Adrenal gland (tissue), 12 donors: ENCODE data around the gene THAP4. TPM values are rescaled to one million over a fixed set of nuclear protein-coding genes. Genes with fewer than 3 reads are reported as not detected.

ENCODE experiments used
- DNase-seq, 7 donors: peaks; one replicate each; pipeline ENCODE4 v3.0.0-alpha.2; 2019 to 2020
- H3K27ac ChIP-seq, 5 donors: fragments of 200-600 bp; sonication (generic) in 4 of 5; 1 replicate in 3 of 5; 2 replicates in 2 of 5; pipeline versions ENCODE4 v1.5.1 to v1.8.0; 2016 to 2020; ENCODE audit warnings: mild to moderate bottlenecking in 1 of 5
- H3K27me3 ChIP-seq: fragments of 200-600 bp; 2 replicates; pipeline ENCODE4 v1.8.0; 2021
- H3K36me3 ChIP-seq, 2 donors: fragments of 200-600 bp; replicated peaks in 1 of 2; 1 replicate in 1 of 2; 2 replicates in 1 of 2; pipeline versions ENCODE4 v1.5.1 to v1.8.0; 2018 to 2022
- H3K4me1 ChIP-seq, 2 donors: fragments of 200-600 bp; replicated peaks in 1 of 2; 1 replicate in 1 of 2; 2 replicates in 1 of 2; pipeline versions ENCODE4 v1.5.1 to v1.8.0; 2018 to 2021
- H3K4me3 ChIP-seq, 4 donors: fragments of 200-600 bp; sonication (generic) in 3 of 4; one replicate each; pipeline ENCODE4 v1.5.1; 2016 to 2018
- H3K9me3 ChIP-seq, 3 donors: fragments of 200-600 bp; sonication (generic) in 1 of 3; replicated peaks in 1 of 3; 1 replicate in 2 of 3; 2 replicates in 1 of 3; pipeline versions ENCODE4 v1.5.1 to v1.8.0; 2016 to 2021
- CTCF ChIP-seq, 6 experiments: fragments of 450-650 bp in 4 of 6; fragments of 200-600 bp in 2 of 6; sonication (generic) in 1 of 6; IDR thresholded peaks; 1 replicate in 5 of 6; 2 replicates in 1 of 6; pipeline versions ENCODE4 v1.5.1 to v1.8.0; 2016 to 2021; ENCODE audit warnings: antibody characterized with exemption in 6 of 6, mild to moderate bottlenecking in 2 of 6, moderate library complexity in 1 of 6
- POLR2A ChIP-seq, 2 donors: fragments of 450-650 bp; IDR thresholded peaks; one replicate each; pipeline ENCODE4 v1.6.1; 2017; ENCODE audit warnings: antibody characterized with exemption in 2 of 2, mild to moderate bottlenecking in 2 of 2, moderate library complexity in 1 of 2
- WGBS, 4 donors: extraction: QIAGEN DNeasy Blood & Tissue Kit in 2 of 4; methylation state at CpG; one replicate each; pipeline versions ENCODE4 v1.1.5 to v1.1.7; 2013 to 2017; 5-methylcytosine and 5-hydroxymethylcytosine counted together
- intact Hi-C, 2 donors: fragments of 100-400 bp; cut with DNase I; formaldehyde crosslinking; loops; one replicate each; pipeline versions ENCODE4 v1.14.1 to v1.15.0; 2022 to 2023
- polyA plus RNA-seq, 3 donors: library from polyadenylated mRNA; stranded (reverse); fragments of 200-250 nt in 2 of 3; fragments of 350-450 nt in 1 of 3; fragmentation: Illumina TruSeq in 1 of 3; extraction: RNeasy Lipid Tissue Mini Kit (QIAGEN cat#74804) in 1 of 3; gene quantifications; one replicate each; pipeline ENCODE4 v1.2.3, GENCODE V29; 2013 to 2014
- total RNA-seq, 9 donors: library from RNA; depleted of rRNA in 4 of 9; stranded (reverse); fragments of >200 nt in 4 of 9; fragments of 120-200 nt in 1 of 9; fragmentation: NEBNext Ultra II Directional in 1 of 9; extraction: Animal tissue kit (Norgen Biotek cat#: 25700) in 1 of 9; gene quantifications; one replicate each; pipeline versions ENCODE4 v1.1.0 to v1.2.4, GENCODE V29; 2013 to 2023
- donor health status: healthy with polysubstance abuse.
- donor health status: Bipolar disorder and iron deficiency.
- donor health status: DM: yes; HTN: yes; CAD: no.
- donor health status: DM: no; HTN: no; CAD: no.
- donor health status: DM: no; HTN: no; CAD: no.
- donor health status: DM: yes; HTN: yes; CAD: no.

THAP4 gene
- total and polyA plus RNA-seq, 12 donors, result 23.9 to 62.9 (median 41.1) TPM

DNA sequence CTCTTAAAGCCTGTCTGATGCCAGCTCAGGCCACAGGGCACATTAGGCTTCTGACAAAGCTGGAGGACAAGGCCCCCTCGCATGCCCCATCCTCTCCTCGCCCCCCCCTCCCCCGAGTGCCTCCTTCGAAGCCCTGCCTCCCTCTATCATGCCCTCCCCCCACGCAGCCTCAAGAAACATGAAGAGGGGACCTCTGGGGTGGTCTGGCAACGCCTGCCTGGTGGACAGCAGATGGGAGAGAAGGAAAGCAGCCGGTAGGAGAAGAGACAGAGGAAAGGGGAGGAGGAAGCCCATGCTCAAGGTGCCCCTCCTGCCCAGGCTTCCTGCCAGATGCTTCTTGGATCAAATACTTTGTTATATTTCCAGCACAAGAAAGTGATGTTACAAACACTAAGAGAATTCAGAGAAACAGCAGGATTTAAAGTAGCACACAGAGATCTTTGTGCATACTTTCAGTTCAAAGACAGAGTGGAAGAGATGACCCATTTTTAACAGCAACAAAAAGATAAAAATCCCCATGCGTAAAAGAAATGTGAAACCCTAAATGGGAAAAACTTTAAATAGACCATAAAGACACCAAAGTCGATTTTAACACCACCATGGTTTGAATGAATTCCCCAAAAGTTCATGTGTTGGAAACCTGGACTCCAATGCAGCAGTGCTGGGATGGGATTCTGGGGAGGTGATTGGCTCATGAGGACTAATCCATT is 59.4 kb downstream of the THAP4 start:
- H3K4me3 ChIP-seq, result no peak overlapping the region
- intact Hi-C loops, result no loop called here
- TF ChIP-seq POLR2A (IDR thresholded peaks at IDR 0.05), result no peak
- no peak for TF ChIP-seq CTCF (IDR thresholded peaks at IDR 0.05)
- 50 to 66% (median 60%) methylated on average over 6 to 9 of the region's 9 CpGs for WGBS, 4 donors
- H3K27me3 ChIP-seq, result no peaks in the 10 kb centered on the region
- no peaks in the 10 kb centered on the region for H3K36me3 ChIP-seq
- no peak for DNase-seq
- no peaks in the 10 kb centered on the region for H3K4me1 ChIP-seq
- H3K27ac ChIP-seq, result no peak overlapping the region
- H3K9me3 ChIP-seq, result no peaks in the 10 kb centered on the region

- Histone ChIP-seq H3K36me3 (no peaks in the 10 kb centered on the region), H3K27ac (no peak overlapping the region), H3K4me3 (no peak overlapping the region), H3K4me1 (no peaks in the 10 kb centered on the region), H3K9me3 (no peaks in the 10 kb centered on the region), H3K27me3 (no peaks in the 10 kb centered on the region)
- no peak for TF ChIP-seq CTCF (IDR thresholded peaks at IDR 0.05)
- no peak for TF ChIP-seq POLR2A (IDR thresholded peaks at IDR 0.05)
- no peak for DNase-seq
- intact Hi-C loops, result no loop called here
- 78 to 92% (median 90%) methylated on average over 9 to 14 of the region's 14 CpGs for WGBS, 4 donors
Observed at GRCh38 chr2:241576293-241576654, 60.7 kb downstream of the THAP4 start.

DNA sequence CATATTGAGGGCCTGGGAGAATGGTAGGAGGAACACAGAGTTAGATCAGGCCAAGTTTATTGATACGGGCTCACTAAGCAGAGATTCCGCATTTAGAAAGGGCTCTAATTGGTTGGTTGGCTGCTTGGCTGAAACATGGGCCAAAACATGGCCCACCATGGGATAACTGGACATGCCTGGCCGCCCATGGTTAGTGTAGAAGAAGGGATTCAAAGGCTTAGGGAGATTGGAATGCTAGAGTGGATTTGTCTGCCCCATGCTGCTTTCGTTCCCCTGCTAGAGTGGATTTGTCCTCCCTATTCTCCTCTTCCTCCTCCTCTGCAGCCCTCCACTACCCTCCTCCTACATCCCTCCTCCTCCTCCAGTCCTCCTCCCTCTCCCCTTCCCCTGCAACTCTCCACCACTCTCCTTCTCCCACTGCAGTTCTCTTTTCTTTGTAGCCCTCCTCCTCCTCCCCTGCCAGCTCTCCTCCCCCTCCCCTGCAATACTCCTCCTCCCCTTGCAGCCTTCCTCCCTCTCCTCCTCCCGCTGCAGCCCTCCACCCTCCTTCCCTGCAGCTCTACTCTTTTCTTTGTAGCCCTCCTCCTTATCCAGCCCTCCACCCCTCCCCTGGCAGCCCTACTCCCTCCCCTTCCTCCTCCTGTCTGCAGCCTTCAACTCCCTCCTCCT is 61.2 kb downstream of the THAP4 start:
- no peaks in the 10 kb centered on the region for H3K36me3 ChIP-seq
- H3K4me3 ChIP-seq, result no peak overlapping the region
- no peaks in the 10 kb centered on the region for H3K9me3 ChIP-seq
- no peaks in the 10 kb centered on the region for H3K27me3 ChIP-seq
- H3K27ac ChIP-seq, result no peak overlapping the region
- DNase-seq, result no peak
- intact Hi-C loops, result no loop called here
- TF ChIP-seq CTCF (IDR thresholded peaks at IDR 0.05), result no peak
- TF ChIP-seq POLR2A (IDR thresholded peaks at IDR 0.05), result no peak
- WGBS, 4 donors, result 66 to 89% (median 84%) methylated on average over 5 of the region's 5 CpGs
- H3K4me1 ChIP-seq, result no peaks in the 10 kb centered on the region

DNA sequence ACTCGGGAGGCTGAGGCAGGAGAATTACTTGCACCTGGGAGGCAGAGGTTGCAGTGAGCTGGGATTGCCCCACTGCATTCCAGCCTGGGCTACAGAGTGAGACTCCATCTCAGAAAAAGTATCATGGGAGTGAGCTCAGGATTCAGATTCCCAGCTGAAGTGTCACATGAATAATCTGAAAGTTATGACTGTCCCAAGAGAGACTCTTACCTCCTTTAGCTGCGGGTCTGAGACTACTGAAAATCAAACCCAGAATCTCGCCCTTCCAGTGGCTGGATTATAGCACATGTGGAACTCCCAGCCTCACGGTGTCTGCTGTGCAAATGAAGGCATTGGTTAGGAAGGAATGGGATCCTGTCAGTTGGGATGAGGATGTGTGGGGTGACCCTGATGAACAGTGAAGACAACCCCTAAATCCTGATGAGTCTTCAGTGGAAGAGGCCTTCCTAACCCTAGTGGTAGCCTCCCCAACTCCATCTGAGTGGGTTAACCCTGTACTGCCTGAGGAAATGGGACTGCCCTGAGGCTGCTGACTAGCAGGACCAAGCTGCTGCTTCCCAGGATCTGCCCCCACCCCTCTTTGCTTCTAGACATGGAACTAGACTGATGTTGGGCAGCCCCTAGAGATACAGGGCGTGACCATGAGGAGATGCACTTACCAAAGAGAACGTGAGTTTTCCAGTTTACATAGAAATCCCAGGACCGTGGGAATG is 61.9 kb downstream of the THAP4 start:
- DNase-seq, result no peak
- TF ChIP-seq POLR2A (IDR thresholded peaks at IDR 0.05) (no peak), CTCF (IDR thresholded peaks at IDR 0.05) (no peak)
- H3K4me1 ChIP-seq, result no peaks in the 10 kb centered on the region
- no peaks in the 10 kb centered on the region for H3K36me3 ChIP-seq
- 81 to 91% (median 88%) methylated on average over 7 of the region's 7 CpGs for WGBS, 4 donors
- no peaks in the 10 kb centered on the region for H3K27me3 ChIP-seq
- intact Hi-C loops, result no loop called here
- H3K9me3 ChIP-seq, result no peaks in the 10 kb centered on the region
- H3K27ac ChIP-seq, result no peak overlapping the region
- H3K4me3 ChIP-seq, result no peak overlapping the region
